B cell (primary cell): Measurements from ENCODE around the gene ITPR1.

Experiments
- EZH2 ChIP-seq: IDR thresholded peaks from 2 replicates; pipeline ENCODE4 v1.6.1; 2012; ENCODE audit warnings: borderline replicate concordance, low read depth, mild to moderate bottlenecking, moderate library complexity, low read length; ENCODE audit not compliant: insufficient read depth, poor library complexity, severe bottlenecking
- TF ChIP-seq, protein P1 (sequence below): fragments of 200-600 bp; IDR thresholded peaks from one replicate; pipeline ENCODE4 v1.8.0; 2022; ENCODE audit warnings: antibody characterized with exemption, mild to moderate bottlenecking

DNA sequence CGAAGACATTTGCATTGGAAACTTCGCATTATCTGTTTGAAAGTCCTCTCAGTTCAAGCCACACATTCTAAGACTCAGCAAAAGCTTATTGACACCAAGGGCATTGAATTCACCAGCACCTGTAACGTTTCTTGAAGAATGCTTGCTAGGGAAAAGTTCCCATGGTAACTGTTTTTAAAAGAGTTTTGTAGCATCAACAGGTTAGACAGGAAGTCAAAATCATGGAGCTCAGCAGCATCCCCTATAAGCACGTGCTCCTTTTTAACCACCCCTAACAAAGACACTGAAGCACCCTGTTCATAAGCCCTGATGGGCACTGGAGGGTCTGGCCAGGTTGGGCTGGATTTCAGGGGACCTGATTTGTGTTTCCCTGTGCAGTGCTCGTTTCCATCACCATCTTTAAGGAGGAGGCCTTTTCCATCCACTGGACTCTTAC lies 256.4 kb downstream of the ITPR1 start:
- TF ChIP-seq, protein P1, sequence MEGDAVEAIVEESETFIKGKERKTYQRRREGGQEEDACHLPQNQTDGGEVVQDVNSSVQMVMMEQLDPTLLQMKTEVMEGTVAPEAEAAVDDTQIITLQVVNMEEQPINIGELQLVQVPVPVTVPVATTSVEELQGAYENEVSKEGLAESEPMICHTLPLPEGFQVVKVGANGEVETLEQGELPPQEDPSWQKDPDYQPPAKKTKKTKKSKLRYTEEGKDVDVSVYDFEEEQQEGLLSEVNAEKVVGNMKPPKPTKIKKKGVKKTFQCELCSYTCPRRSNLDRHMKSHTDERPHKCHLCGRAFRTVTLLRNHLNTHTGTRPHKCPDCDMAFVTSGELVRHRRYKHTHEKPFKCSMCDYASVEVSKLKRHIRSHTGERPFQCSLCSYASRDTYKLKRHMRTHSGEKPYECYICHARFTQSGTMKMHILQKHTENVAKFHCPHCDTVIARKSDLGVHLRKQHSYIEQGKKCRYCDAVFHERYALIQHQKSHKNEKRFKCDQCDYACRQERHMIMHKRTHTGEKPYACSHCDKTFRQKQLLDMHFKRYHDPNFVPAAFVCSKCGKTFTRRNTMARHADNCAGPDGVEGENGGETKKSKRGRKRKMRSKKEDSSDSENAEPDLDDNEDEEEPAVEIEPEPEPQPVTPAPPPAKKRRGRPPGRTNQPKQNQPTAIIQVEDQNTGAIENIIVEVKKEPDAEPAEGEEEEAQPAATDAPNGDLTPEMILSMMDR = no peak
- TF ChIP-seq EZH2 = no peak
